Stimulated activated CD4-positive, alpha-beta T cell treated with anti-CD3 and anti-CD28 coated beads, Interleukin-2, amount 100 ng/mL, for 4 hours (primary cell): Measurements from ENCODE around the gene VPS11.
"Not testable (repeated sequence)": the region's sequence is repeated elsewhere in the genome, so short reads cannot be mapped to it uniquely, and the experiment has no call there.

ENCODE experiments used
- DNase-seq: peaks from one replicate; pipeline ENCODE4 v3.0.0-alpha.2; 2020; ENCODE audit warnings: low read depth

VPS11 gene

DNA sequence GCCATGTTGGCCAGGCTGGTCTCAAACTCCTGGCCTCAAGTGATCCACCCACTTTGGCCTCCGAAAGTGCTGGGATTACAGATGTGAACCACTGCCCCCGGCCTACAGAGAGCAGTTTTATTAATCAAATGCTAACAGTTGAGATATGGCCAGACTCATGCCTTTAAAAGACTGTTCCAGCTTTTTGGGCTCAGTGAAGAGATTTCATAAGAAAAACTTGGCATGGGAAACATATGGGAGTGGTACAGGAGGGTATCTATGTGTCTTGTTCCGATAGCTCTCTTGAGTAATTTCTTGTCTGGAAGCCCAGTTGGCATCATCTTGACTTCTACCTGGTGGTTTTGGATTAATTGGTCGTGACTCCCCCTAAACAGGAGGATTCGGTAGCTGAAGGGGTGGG is 28.7 kb upstream of the VPS11 start:
- DNase-seq, result no peak

DNA sequence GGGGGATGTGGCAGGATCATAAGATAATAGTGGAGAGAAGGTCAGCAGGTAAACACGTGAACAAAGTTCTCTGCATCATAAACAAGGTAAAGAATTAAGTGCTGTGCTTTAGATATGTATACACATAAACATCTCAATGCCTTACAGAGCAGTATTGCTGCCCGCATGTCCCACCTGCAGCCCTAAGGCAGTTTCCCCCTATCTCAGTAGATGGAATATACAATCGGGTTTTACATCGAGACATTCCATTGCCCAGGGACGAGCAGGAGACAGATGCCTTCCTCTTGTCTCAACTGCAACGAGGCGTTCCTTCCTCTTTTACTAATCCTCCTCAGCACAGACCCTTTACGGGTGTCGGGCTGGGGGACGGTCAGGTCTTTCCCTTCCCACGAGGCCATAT is 28.1 kb upstream of the VPS11 start:
- not testable (repeated sequence) for DNase-seq

DNA sequence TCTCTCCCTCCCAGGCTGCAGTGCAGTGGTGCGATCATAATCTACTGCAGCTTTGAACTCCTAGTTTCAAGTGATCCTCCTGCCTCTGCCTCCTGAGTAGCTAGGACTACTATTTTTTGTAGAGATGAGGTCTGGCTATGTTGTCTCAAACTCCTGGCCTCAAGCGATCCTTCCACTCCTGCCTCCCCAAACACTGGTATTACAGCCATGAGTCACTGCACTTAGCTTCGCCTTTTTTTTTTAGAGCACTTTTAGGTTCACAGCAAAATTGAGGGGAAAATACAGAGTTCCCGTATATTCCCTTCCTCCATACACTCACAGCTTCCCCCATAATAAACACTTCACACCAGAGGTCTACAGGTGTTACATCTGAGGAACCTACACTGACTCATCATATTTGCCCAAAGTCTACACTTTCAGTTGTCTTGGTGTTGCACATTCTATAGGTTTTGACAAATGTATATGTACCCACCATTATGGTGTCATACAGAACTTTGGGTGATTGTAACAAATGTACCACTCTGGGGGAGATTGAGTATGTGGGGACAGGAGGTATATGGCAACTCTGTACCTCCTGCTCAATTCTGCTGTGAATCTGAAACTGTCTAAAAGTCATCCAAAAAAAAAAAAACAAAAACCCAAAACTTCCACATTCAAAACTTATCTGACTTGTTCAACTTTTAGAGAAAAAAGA is 25.6 kb upstream of the VPS11 start:
- DNase-seq, result no peak

DNA sequence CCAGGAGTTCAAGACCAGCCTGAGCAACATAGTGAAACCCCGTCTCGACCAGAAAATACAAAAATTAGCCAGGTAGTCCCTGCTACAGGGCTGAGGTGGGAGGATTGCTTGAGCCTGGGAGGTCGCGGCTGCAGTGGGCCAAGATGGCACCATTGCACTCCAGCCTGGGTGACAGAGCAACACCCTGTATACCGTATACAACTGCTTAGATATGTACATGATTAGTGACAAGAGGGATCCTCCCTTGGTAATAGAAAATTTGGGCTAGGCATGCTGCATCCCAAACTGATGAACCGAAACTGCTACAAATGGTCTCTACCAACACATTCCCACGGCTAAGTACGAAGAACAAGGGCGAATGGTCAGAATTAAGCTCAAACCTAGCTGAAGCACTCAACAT is 24.7 kb upstream of the VPS11 start:
- DNase-seq, result no peak

DNA sequence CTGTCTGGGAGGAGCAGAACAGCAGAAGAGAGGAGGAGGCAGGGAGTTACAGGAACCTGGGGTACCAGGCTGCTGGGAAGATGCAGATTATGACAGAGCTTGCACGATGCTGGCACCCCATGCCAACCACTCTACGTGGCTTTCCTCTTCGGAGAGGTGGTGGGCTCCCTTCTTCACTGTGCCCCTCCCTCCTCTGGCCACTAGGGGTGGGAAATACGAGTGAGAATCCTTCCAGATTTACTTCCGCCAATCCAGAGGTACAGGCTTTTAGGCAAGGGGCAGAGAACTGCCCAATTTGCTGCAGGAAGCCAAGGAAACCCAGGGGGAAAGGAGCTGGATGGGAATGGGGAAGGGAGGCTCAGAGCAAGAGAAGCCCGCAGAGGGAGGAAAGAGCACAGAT is 22.9 kb upstream of the VPS11 start:
- no peak for DNase-seq

DNA sequence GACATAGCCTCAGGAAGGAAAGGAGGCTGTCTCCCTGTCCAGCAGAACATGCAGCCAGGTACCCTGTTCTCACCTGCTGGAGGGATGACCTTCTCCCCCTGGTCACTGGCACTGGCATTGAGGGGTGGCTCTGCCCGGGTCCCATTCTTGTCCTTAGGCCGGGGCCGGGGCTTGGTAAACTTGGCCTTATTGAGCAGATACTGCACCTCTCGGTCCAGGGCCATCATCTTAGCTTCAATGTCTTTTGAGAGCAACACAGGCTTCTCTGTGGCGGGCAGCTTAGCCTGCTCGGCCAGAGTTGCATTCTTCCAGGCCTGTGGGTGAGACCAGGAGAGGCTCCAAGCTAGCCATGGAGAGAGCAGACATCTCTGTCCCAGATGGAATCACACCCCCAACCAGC is 21.1 kb upstream of the VPS11 start:
- no peak for DNase-seq

DNA sequence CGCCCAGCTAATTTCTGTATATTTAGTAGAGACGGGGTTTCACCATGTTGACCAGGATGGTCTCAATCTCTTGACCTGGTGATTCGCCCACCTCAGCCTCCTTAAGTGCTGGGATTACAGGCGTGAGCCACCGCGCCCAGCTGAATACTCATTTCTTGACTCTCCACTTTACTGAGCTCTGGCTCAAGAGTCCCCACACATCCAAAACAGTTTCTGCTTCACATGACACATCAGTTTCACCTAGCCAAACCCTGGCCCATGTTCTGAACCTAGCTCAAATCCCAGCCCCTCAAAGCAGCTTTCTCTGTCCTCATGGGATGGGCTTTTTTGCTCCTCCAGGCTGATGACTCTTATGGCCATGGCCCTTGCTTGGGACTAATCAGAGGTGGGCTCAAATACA is 20.4 kb upstream of the VPS11 start:
- no peak for DNase-seq

DNA sequence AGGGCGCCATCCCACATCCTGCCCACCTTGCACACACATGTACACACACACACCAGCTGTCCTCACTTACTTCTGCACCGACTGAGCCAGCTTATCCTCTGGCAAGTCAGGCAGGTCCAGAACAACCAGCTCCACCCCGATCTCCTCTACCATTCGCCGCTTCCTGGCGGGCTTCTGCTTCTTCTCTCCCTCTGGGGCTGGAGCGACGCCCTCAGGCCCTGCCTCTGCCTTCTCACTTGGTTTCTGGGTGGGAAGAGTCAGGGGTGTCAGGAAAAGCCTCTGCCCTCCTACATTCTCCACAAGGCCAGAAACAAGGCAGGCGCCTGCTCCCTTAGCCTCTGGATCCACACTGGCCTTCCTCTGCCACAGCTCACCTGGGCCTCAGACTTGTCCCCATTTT is 19.0 kb upstream of the VPS11 start:
- no peak for DNase-seq

DNA sequence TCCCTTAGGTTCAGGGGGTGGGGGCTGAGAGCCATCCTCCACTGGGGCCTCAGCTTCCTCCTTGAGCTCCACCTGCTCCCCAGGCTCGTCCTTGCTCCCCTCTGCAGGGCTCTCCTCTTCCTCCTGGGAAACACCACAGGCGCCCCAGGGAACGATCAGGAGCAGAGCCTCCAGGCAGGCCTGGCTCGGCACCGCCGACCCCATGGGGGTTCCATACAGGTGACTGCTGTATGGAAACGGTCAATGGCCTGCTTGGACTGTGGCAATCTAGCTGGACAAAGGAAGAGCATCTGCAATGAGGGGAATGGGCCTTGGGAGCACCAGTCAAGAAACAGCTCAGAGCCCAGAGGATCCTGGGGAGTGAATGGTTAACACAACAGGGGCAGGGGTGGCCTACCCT is 18.5 kb upstream of the VPS11 start:
- no peak for DNase-seq

DNA sequence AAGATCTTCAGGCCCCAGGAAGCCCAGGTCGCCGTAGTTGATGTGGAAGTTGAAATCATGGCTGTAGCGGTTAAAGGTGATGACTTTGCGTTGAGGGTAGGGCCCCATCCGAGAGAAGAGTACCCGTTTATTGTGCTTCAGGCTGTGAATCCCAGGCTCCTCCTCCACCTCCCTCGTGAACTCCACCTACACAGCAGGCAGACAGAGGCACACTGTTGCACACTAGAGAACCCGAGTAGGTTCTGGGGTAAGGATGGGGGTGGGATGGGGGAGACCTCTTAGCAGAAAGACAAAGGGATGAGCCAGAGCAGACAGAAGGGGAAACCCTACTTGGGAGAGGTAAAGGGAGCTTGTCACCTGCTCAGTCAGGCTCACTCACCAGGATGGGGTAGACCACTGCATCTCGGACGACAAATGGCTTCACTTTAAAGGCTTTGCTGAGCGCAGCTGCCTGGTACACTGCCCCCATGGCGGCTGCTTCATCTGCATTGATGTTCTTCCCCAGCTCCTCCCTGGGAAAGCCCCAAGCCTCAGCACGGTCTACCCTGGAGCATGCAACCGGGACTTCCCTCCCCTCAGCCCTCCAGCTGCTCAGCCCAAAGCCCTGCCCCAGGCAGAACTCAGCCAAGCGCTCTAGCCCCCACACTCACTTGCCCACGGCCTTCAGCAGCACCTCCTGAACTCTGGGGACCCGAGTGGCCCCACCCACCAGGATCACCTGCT is 16.0 kb upstream of the VPS11 start:
- no peak for DNase-seq

DNA sequence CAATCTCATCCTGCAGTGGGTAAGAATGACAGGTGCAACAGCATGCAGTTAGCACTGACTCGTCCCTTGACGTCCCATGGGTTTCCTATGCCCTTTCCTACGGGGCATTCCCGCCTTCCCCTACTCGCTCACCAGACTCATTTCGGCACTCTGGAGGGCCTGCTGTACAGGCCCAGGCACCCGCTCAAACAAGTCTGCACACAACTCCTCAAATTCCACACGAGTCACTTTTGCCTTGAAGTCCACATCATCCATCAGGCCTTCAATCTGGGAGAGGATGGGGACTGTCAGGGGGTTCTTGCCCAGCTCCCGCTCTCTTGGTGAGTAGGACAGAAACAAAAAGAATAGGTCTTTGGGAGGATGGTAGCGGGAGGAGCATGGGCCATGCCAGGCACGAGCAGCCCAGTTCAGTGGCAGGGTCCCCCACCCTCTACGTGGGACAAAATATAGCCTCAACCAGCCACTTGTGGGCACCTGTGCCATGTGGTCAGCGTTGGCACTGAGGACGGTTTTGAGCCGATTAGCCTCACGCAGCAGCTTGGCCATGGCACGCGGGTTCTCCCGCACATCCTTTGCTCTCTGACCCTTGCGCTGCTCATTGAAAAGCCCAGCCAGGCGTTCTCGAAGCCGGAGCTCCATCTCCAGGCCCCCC is 15.3 kb upstream of the VPS11 start:
- no peak for DNase-seq

DNA sequence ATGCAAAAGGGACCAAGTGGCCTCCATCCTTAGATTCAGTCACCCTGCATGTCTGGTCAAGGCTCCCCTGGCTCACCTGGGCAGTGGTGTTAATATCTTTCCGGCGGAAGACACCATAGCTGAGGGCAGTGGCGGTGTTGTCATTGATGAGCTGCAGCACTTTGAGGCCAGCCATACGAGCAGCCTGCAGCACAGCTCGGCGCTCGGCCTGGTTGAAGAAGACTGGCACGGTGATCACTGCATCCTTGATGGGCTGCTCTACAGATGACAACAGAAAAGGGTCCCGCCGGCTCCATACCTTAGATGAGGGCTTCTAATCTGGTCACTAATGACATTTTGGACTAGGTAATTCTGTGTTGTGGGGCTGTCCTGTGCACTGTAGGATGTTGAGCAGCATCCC is 13.2 kb upstream of the VPS11 start:
- no peak for DNase-seq

DNA sequence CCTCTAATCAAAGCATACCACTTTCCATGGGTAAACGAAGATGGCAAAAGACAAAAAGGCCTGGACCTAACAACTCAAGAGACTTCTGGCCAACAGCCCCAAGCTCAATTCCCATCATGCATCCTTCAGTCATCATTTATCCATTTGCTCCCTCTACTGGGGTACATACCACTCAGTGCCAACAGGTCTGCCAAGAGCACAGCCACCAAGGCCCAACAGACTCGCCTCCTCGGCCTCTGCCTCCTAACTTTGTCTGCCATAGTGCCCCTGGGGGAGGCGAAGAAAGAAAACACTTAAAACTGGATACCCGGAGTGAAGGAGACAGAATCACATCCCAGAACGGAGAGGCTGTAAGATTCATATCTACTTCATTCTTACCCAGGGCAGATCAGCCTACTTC is 11.7 kb upstream of the VPS11 start:
- DNase-seq, result no peak

DNA sequence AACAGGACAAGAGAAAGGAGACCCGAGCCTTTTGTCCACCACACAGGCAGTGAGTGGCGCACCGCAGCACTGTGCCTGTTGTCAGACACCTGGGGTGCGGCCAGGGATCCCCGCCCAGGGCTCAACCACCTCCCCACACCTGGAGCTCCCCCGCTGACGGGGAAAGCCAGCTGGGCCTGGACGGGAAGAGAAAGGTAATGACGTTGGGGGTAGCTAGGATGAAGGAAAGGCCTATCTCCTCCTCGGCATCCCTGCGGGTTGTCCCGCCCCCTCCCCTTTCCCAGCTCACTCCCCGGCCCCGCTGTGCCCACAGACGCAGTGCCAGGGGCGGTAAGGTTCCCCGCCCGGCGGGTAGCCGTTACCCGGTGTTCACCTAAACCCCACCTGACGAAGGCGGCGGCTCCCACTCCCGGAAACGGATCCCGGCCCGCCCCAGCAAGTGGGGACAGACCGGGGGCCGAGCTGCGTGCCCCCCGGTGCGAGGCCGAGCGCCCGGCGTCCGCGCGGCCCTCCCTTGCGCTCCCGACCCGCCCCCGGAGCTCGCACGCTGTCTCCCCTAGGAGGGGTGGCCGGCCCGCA is 11.1 kb upstream of the VPS11 start:
- DNase-seq, result peak; percentile 19

DNA sequence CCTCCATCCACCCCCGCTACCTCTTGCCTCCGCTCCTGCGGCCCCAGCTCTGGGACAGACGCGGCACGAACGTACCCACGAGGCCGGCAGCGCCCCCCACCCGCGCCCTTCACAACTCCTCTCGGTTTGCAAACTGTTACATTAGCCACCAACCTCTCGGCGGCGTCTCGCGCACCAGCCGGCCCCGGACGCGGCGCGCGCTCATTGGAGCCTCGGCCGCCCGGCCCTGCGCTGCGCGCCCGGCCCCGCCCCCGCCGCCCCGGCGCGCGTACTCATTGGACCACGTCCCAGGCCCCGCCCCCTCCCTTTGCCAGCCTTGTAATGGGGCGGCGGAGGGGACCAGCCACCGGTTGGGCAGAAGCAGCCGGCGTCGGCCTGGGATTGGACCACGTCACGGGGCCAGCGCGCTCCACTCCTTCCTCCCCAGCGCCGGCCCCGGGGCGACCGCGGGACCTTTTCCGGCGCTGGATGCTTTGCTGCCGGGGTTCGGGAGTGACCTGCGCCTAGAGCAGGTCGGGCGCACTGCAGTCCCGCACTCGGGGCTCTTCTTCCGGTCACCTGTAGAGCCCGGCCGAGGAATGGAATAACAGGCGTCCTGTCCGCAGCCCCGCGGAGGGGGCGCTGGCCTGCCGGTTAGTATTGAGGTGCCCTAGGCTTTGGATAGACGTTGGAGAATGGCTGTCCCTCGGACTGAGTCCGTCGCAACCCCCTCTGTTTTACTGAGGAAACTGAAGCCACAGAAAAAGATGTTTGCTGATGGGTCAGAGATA is 10.4 kb upstream of the VPS11 start, which contains the start of gene HYOU1:
Gene HYOU1, minus strand, starts transcription at position 206 of the 770 bp plus-strand sequence. CDS start 1,045 bp downstream, outside the sequence.
- DNase-seq, result peak; percentile 97

DNA sequence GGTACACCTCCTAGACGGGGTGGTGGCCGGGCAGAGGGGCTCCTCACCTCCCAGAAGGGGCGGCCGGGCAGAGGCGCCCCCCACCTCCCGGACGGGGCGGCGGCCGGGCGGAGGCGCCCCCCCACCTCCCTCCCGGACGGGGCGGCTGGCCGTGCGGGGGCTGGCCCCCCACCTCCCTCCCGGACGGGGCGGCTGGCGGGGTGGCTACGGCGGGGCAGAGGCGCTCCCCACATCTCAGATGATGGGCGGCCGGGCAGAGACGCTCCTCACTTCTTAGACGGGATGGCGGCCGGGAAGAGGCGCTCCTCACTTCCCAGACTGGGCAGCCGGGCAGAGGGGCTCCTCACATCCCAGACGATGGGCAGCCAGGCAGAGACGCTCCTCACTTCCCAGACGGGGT is 8.5 kb upstream of the VPS11 start:
- DNase-seq, result not testable (repeated sequence)

DNA sequence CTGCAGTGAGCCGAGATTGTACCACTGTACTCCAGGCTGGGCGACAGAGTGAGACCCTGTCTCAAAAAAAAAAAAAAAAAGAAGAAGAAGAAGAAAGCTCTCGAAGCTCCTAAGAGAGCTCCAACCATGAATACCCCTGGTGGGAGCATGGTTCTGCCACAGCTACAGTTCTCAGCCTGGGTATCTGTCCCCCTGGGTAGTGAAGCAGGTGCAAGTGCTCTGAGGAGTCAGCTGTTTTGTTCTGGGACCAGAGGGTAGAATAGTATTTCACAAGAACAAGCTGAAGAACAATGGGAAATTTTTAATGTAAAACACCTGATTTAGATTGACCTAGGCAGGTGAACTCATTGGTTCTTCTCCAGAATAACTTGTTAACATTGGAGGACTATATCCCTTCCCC is 6.4 kb upstream of the VPS11 start:
- DNase-seq, result no peak

DNA sequence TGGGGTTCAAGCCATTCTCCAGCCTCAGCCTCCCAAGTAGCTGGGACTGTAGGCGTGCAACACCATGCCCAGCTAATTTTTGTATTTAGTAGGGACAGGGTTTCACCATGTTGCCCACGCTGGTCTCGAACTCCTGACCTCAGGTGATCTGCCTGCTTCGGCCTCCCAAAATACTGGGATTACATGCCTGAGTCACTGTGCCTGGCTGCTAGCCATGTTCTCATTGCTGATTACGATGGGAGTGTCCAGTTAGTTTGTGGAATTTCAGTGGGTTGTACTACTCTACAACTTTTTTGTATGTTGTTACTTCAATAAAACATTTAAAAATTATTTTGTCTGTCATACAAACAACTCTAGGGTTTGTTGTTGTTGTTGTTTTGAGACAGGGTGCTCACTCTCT is 4.8 kb upstream of the VPS11 start:
- no peak for DNase-seq

DNA sequence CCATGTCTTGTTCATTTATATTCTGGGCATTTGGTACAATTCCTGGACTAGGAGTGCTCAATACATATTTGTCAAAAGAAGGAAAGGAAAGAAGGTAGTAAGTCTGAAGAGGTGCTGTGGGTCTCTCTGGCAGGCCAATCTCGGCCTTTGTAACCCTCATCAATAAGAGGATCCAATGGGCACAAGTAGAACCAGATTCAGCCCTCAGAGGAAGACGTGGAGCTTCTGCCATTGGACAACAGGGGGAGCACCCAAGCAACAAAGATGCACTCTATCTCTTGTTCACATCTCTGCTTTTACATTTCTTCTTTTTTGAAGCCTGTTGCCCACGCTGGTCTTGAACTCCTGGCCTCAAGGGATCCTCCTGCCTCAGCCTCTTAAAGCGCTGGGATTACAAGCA is 2.2 kb upstream of the VPS11 start:
- DNase-seq, result peak; percentile 24

DNA sequence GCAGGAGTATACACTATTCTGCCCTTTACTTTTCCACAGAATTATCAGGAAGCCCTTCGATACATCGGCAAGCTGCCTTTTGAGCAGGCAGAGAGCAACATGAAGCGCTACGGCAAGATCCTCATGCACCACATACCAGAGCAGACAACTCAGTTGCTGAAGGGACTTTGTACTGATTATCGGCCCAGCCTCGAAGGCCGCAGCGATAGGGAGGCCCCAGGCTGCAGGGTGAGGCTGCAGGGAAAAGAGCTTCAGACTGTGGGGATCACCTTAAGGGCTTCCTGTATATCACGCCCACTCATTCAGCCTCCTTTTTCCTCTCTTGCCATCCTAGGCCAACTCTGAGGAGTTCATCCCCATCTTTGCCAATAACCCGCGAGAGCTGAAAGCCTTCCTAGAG is 10.2 kb downstream of the VPS11 start:
- DNase-seq, result no peak

DNA sequence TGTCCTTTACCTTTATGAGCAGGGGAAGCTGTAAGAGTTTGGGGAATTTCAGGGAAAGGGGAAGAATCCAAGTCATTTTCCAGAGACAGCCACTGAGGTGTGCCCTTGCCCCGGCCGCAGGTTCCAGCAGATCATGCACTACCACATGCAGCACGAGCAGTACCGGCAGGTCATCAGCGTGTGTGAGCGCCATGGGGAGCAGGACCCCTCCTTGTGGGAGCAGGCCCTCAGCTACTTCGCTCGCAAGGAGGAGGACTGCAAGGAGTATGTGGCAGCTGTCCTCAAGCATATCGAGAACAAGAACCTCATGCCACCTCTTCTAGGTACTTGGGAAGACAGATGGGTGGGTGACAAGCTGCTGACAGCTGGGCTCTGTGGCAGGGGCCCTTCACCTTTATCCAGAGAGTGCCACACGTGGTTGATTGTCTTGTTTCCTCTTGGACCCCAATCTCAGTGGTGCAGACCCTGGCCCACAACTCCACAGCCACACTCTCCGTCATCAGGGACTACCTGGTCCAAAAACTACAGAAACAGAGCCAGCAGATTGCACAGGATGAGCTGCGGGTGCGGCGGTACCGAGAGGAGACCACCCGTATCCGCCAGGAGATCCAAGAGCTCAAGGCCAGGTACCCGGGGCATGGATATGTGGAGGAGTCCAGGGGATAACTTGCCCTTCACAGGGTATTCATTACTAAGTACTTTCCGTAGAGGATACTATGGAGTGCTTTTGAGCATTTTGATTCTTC is 11.2 kb downstream of the VPS11 start:
- DNase-seq, result no peak
